ENCODE results near the gene TYMS. TPM values are rescaled to one million over a fixed set of nuclear protein-coding genes. Genes with fewer than 3 reads are reported as not detected.

TYMS gene
- total and polyA plus RNA-seq, 2 donors (not counting 3 experiments of a cell fraction or from before 2014, with no cell fraction given): 136 to 200 TPM

- H3K9me1 ChIP-seq (replicated peaks; ENCODE audit: control insufficient read depth, extremely low read depth, insufficient read depth, low read length): no peaks in the 10 kb centered on the region
- CTCF ChIA-PET: interaction anchor here (1.0 to 1.2 kb wide), 2 partner anchors 165 to 173 kb away, joined by 7 to 8 read pairs; no protein-coding TSS in a partner anchor
- no peak for TF ChIP-seq POLR2A (IDR thresholded peaks at IDR 0.05; ENCODE audit: low read depth, low read length)
- peak; percentile 32 to 37 for TF ChIP-seq CTCF (IDR thresholded peaks at IDR 0.05; ENCODE audit: extremely low read depth in 1 of 2, insufficient read depth in 1 of 2, low read depth in 1 of 2, low read length in 2 of 2)
- no peak for TF ChIP-seq MYC (IDR thresholded peaks at IDR 0.05; ENCODE audit: low read depth, low read length)
- H3K9ac ChIP-seq (replicated peaks; ENCODE audit: extremely low read depth, insufficient read depth, low read length): no peak overlapping the region
- H3K36me3 ChIP-seq (ENCODE audit: control insufficient read depth in 2 of 2, extremely low read depth in 1 of 2, insufficient read depth in 2 of 2, low read length in 2 of 2): peaks cover 9 to 19% of the 10 kb centered on the region in 2 experiments
- no peaks in the 10 kb centered on the region for H3K9me3 ChIP-seq (replicated peaks; ENCODE audit: control insufficient read depth, insufficient read depth, low read length)
- peaks cover 34% of the 10 kb centered on the region for H3K79me2 ChIP-seq (ENCODE audit: control insufficient read depth, insufficient read depth, low read length)
- dilution Hi-C loops (cut with MboI; ENCODE audit: extremely low pct_ligation_motif_present, low sequenced_read_pairs) (no loop called here), intact Hi-C loops (cut with micrococcal nuclease) (no loop called here)
- no peak for FAIRE-seq
- H3K27ac ChIP-seq (ENCODE audit: insufficient read depth, low read depth, low read length): no peak overlapping the region
- H3K4me3 ChIP-seq (replicated peaks in 1 of 3; ENCODE audit: insufficient read depth in 1 of 3, low read depth in 1 of 3, low read length in 3 of 3): no peak overlapping the region
- no peak overlapping the region for H3K4me2 ChIP-seq (ENCODE audit: insufficient read depth, low read length)
- POLR2A ChIA-PET: no interaction called here
- no peaks in the 10 kb centered on the region for H3K4me1 ChIP-seq (ENCODE audit: control insufficient read depth, extremely low read depth, insufficient read depth, low read length)
- H3K27me3 ChIP-seq (ENCODE audit: control insufficient read depth in 2 of 2, insufficient read depth in 2 of 2, low read length in 2 of 2): no peaks in the 10 kb centered on the region
- BruUV-seq (replicated peaks): no TSS peak
- DNase-seq (ENCODE audit: low read depth, low spot score): no peak
- H2AFZ ChIP-seq (ENCODE audit: low read depth, low read length): no peak overlapping the region
- no peaks in the 10 kb centered on the region for H4K20me1 ChIP-seq (replicated peaks; ENCODE audit: control insufficient read depth, extremely low read depth, insufficient read depth, low read length)
These were observed 8.7 kb downstream of the TYMS start for GRCh38 chr18:666177-666576.

DNA sequence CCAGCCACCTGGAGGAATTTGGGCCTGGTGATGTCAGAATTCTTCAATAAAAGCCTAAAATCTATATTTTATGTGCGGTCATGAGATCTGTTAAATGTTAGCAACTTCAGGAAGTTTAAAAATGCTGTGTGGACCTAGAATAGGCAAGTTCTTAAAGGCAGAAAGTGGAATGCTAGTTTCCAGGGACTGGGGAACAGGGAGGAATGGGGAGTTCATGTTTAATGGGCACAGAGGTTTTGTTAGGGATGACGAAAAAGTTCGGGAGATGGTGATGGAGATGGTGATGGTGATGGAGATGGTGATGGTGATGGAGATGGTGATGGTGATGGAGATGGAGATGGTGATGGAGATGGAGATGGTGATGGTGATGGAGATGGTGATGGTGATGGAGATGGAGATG lies 9.2 kb downstream of the TYMS start:
- Histone ChIP-seq H3K9me1 (replicated peaks; ENCODE audit: control insufficient read depth, extremely low read depth, insufficient read depth, low read length) (no peaks in the 10 kb centered on the region), H3K79me2 (ENCODE audit: control insufficient read depth, insufficient read depth, low read length) (peaks cover 30% of the 10 kb centered on the region), H3K4me1 (ENCODE audit: control insufficient read depth, extremely low read depth, insufficient read depth, low read length) (no peaks in the 10 kb centered on the region), H4K20me1 (replicated peaks; ENCODE audit: control insufficient read depth, extremely low read depth, insufficient read depth, low read length) (no peaks in the 10 kb centered on the region), H3K9me3 (replicated peaks; ENCODE audit: control insufficient read depth, insufficient read depth, low read length) (no peaks in the 10 kb centered on the region), H3K4me3 (replicated peaks in 1 of 3; ENCODE audit: insufficient read depth in 1 of 3, low read depth in 1 of 3, low read length in 3 of 3) (no peak overlapping the region), H3K4me2 (ENCODE audit: insufficient read depth, low read length) (no peak overlapping the region), H3K27ac (ENCODE audit: insufficient read depth, low read depth, low read length) (no peak overlapping the region), H3K27me3 (ENCODE audit: control insufficient read depth in 2 of 2, insufficient read depth in 2 of 2, low read length in 2 of 2) (no peaks in the 10 kb centered on the region), H3K9ac (replicated peaks; ENCODE audit: extremely low read depth, insufficient read depth, low read length) (no peak overlapping the region), H2AFZ (ENCODE audit: low read depth, low read length) (no peak overlapping the region), H3K36me3 (ENCODE audit: control insufficient read depth in 2 of 2, extremely low read depth in 1 of 2, insufficient read depth in 2 of 2, low read length in 2 of 2) (peaks cover 12 to 22% of the 10 kb centered on the region in 2 experiments)
- ChIA-PET POLR2A (no interaction called here), CTCF (interaction anchor here (1.0 to 1.2 kb wide), 2 partner anchors 164 to 173 kb away, joined by 7 to 8 read pairs; no protein-coding TSS in a partner anchor)
- FAIRE-seq: no peak
- dilution Hi-C loops (cut with MboI; ENCODE audit: extremely low pct_ligation_motif_present, low sequenced_read_pairs) (no loop called here), intact Hi-C loops (cut with micrococcal nuclease) (no loop called here)
- TF ChIP-seq EZH2 (IDR thresholded peaks at IDR 0.05; ENCODE audit: borderline replicate concordance, low read depth, low read length, severe bottlenecking) (no peak), CTCF (IDR thresholded peaks at IDR 0.05; ENCODE audit: extremely low read depth in 1 of 2, insufficient read depth in 1 of 2, low read depth in 1 of 2, low read length in 2 of 2) (no peak), POLR2AphosphoS5 (IDR thresholded peaks at IDR 0.05; ENCODE audit: insufficient read depth, low read depth, low read length) (no peak), JUN (IDR thresholded peaks at IDR 0.05; ENCODE audit: borderline replicate concordance, insufficient read depth, insufficient read length, low read depth) (no peak), POLR2A (IDR thresholded peaks at IDR 0.05; ENCODE audit: low read depth, low read length) (no peak), FOS (IDR thresholded peaks at IDR 0.05; ENCODE audit: borderline replicate concordance, insufficient read depth, low read length) (no peak), GATA2 (IDR thresholded peaks at IDR 0.05; ENCODE audit: insufficient read depth, insufficient read length, low read depth, low read length) (no peak)
- TF ChIP-seq, protein P1, sequence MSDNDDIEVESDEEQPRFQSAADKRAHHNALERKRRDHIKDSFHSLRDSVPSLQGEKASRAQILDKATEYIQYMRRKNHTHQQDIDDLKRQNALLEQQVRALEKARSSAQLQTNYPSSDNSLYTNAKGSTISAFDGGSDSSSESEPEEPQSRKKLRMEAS (IDR thresholded peaks at IDR 0.05; ENCODE audit: insufficient read depth, insufficient read length): no peak
- no TSS peak for BruUV-seq (replicated peaks)
- DNase-seq (ENCODE audit: low read depth, low spot score): no peak
